Astrocyte of the cerebellum (primary cell): Measurements from ENCODE around the gene ZNF576.
"Not testable (repeated sequence)": the region's sequence is repeated elsewhere in the genome, so short reads cannot be mapped to it uniquely, and the experiment has no call there.

Source experiments
- DNase-seq: peaks from one replicate; pipeline ENCODE4 v3.0.0-alpha.2; 2011; ENCODE audit warnings: low read depth
- H3K4me3 ChIP-seq: 2 replicates; pipeline ENCODE4 v1.5.1; 2011; ENCODE audit warnings: mild to moderate bottlenecking, low read depth, low read length, moderate library complexity
- CTCF ChIP-seq: IDR thresholded peaks from 2 replicates; pipeline ENCODE4 v1.5.1; 2012; ENCODE audit warnings: low read length, low read depth, moderate library complexity, mild to moderate bottlenecking; ENCODE audit errors: missing control alignments
- in situ Hi-C: cut with HindIII; loops from 2 replicates; pipeline ENCODE4 v1.10.0; 2017; ENCODE audit warnings: low sequenced_read_pairs

ZNF576 gene

GRCh38 chr19:43595999-43596841, at the start of gene ZNF576, which contains the start of gene IRGQ:
ZNF576 (plus strand) TSS chr19:43596595; CDS start chr19:43597109, 514 bp downstream.
IRGQ (minus strand) TSS chr19:43596134; CDS start chr19:43595338, 796 bp downstream.
- peak within 1 kb of the TSS; percentile 63 for H3K4me3 ChIP-seq
- in situ Hi-C loops = loop anchor here (5.0 kb wide), 1 partner anchor 39 kb away; no protein-coding TSS in a partner anchor
- peak; percentile 98 for DNase-seq
- TF ChIP-seq CTCF = no peak

- H3K4me3 ChIP-seq, DNase-seq, in situ Hi-C loops: not testable (repeated sequence)
These were observed 48.5 kb upstream of the ZNF576 start for GRCh38 chr19:43547926-43548325.

GRCh38 chr19:43548706-43549105, 47.7 kb upstream of the ZNF576 start:
- in situ Hi-C loops = no loop called here
- H3K4me3 ChIP-seq = no peak overlapping the region
- no peak for TF ChIP-seq CTCF
- DNase-seq = no peak

- H3K4me3 ChIP-seq = no peak overlapping the region
- in situ Hi-C loops = no loop called here
- no peak for TF ChIP-seq CTCF
- DNase-seq = no peak
These were observed 44.8 kb upstream of the ZNF576 start for GRCh38 chr19:43551399-43552197.

GRCh38 chr19:43552198-43552450, 44.3 kb upstream of the ZNF576 start:
- no peak for DNase-seq
- in situ Hi-C loops = no loop called here
- H3K4me3 ChIP-seq = no peak overlapping the region
- no peak for TF ChIP-seq CTCF

GRCh38 chr19:43552616-43553015, 43.8 kb upstream of the ZNF576 start:
- in situ Hi-C loops = no loop called here
- no peak for TF ChIP-seq CTCF

GRCh38 chr19:43553656-43554055, 42.7 kb upstream of the ZNF576 start:
- DNase-seq = no peak
- TF ChIP-seq CTCF = no peak
- in situ Hi-C loops = no loop called here
- no peak overlapping the region for H3K4me3 ChIP-seq

More at GRCh38 chr19:43552616-43553015, 43.8 kb upstream of the ZNF576 start:
- no peak for DNase-seq
- H3K4me3 ChIP-seq = no peak overlapping the region
